Neural progenitor cell (in vitro differentiated cells): ENCODE results near the gene CD74. TPM values are rescaled to one million over a fixed set of nuclear protein-coding genes. Genes with fewer than 3 reads are reported as not detected.

ENCODE experiments used
- DNase-seq: peaks from one replicate; pipeline ENCODE4 v3.0.0-alpha.2; 2016; ENCODE audit warnings: low spot score
- H2AFZ ChIP-seq: fragments of 200-600 bp; sonication (generic); replicated peaks from 2 replicates; pipeline ENCODE4 v1.6.1; 2016; ENCODE audit warnings: antibody characterized with exemption
- H3F3A ChIP-seq: fragments of 200-600 bp; sonication (generic); 2 replicates; pipeline ENCODE4 v1.6.1; 2016; ENCODE audit warnings: antibody characterized with exemption, low read depth
- H3K27ac ChIP-seq: fragments of 200-600 bp; sonication (generic); 2 replicates; pipeline ENCODE4 v1.5.1; 2016; ENCODE audit warnings: mild to moderate bottlenecking
- H3K27me3 ChIP-seq: fragments of 200-600 bp; sonication (generic); 2 replicates; pipeline ENCODE4 v1.6.1; 2016; ENCODE audit warnings: mild to moderate bottlenecking, moderate library complexity
- H3K36me3 ChIP-seq: fragments of 200-600 bp; sonication (generic); 2 replicates; pipeline ENCODE4 v1.5.1; 2016
- H3K4me1 ChIP-seq: fragments of 200-600 bp; sonication (generic); 2 replicates; pipeline ENCODE4 v1.6.1; 2016; ENCODE audit warnings: mixed run types
- H3K4me2 ChIP-seq: fragments of 200-600 bp; sonication (generic); 2 replicates; pipeline ENCODE4 v1.6.1; 2016
- H3K4me3 ChIP-seq: fragments of 200-600 bp; sonication (generic); 2 replicates; pipeline ENCODE4 v1.5.1; 2016
- H3K79me2 ChIP-seq: fragments of 200-600 bp; sonication (generic); 2 replicates; pipeline ENCODE4 v1.6.1; 2016; ENCODE audit warnings: low read depth
- H3K9ac ChIP-seq: fragments of 200-600 bp; sonication (generic); 2 replicates; pipeline ENCODE4 v1.6.1; 2016
- H3K9me3 ChIP-seq: fragments of 200-600 bp; sonication (generic); 2 replicates; pipeline ENCODE4 v1.5.1; 2016; ENCODE audit warnings: low read depth
- H4K20me1 ChIP-seq: fragments of 200-600 bp; sonication (generic); 2 replicates; pipeline ENCODE4 v1.6.1; 2016; ENCODE audit warnings: low read depth
- H3K27ac Mint-ChIP-seq: 3 replicates; pipeline ENCODE4 v1.8.0; 2021; ENCODE audit warnings: mixed read lengths
- H3K27me3 Mint-ChIP-seq: 2 replicates; pipeline ENCODE4 v1.8.0; 2022; ENCODE audit warnings: low read depth, mild to moderate bottlenecking, inconsistent platforms, moderate library complexity, mixed read lengths; ENCODE audit not compliant: insufficient read depth
- H3K36me3 Mint-ChIP-seq: 3 replicates; pipeline ENCODE4 v1.8.0; 2021; ENCODE audit warnings: mixed read lengths
- H3K4me1 Mint-ChIP-seq: 3 replicates; pipeline ENCODE4 v1.8.0; 2021; ENCODE audit warnings: mixed read lengths
- H3K4me3 Mint-ChIP-seq: 3 replicates; pipeline ENCODE4 v1.8.0; 2021; ENCODE audit warnings: mild to moderate bottlenecking, moderate library complexity, mixed read lengths
- H3K9me3 Mint-ChIP-seq: 3 replicates; pipeline ENCODE4 v1.8.0; 2020; ENCODE audit warnings: mixed read lengths
- CTCF ChIP-seq: fragments of 200-600 bp; sonication (generic); IDR thresholded peaks from 2 replicates; pipeline ENCODE4 v1.5.1; 2017; ENCODE audit warnings: antibody characterized with exemption, mild to moderate bottlenecking
- EZH2 ChIP-seq: fragments of 200-600 bp; sonication (generic); IDR thresholded peaks from 2 replicates; pipeline ENCODE4 v1.6.1; 2017; ENCODE audit warnings: antibody characterized with exemption, mild to moderate bottlenecking, moderate library complexity
- EZH2phosphoT487 ChIP-seq: fragments of 200-600 bp; sonication (generic); IDR thresholded peaks from 2 replicates; pipeline ENCODE4 v1.6.1; 2017; ENCODE audit warnings: antibody characterized with exemption
- total RNA-seq: library from RNA; depleted of rRNA; stranded (reverse); fragments of >200 nt; gene quantifications from 2 replicates; pipeline ENCODE4 v1.2.3, GENCODE V29; 2015; ENCODE audit warnings: low replicate concordance

CD74 gene
- total RNA-seq, 1 donor from 2014 or later: 9.8 TPM

GRCh38 chr5:150449517-150450339 is 37.0 kb upstream of the CD74 start, which contains the start of gene RPS14:
Gene RPS14 (minus strand): TSS chr5:150449739. CDS start chr5:150447733, 2,006 bp downstream.
- H3F3A ChIP-seq: peaks cover 44% of the 10 kb centered on the region
- DNase-seq: peak; percentile 93
- peak within 1 kb of the TSS; percentile 97 for H3K4me3 Mint-ChIP-seq

GRCh38 chr5:150448952-150449516 is 36.3 kb upstream of the CD74 start:
- H2AFZ ChIP-seq: peak overlapping the region; percentile 100

More at GRCh38 chr5:150449517-150450339, 37.0 kb upstream of the CD74 start, which contains the start of gene RPS14:
- Histone ChIP-seq H3K79me2 (peaks cover 46% of the 10 kb centered on the region), H3K9ac (peak within 1 kb of the TSS; percentile 99), H3K9me3 (no peaks in the 10 kb centered on the region), H2AFZ (peak within 1 kb of the TSS; percentile 100), H3K27ac (peak within 1 kb of the TSS; percentile 89), H3K4me1 (peaks cover 9% of the 10 kb centered on the region), H4K20me1 (peaks cover 45% of the 10 kb centered on the region), H3K36me3 (peaks cover 11% of the 10 kb centered on the region), H3K4me2 (peak within 1 kb of the TSS; percentile 86), H3K27me3 (no peaks in the 10 kb centered on the region), H3K4me3 (peak within 1 kb of the TSS; percentile 91)
- TF ChIP-seq CTCF (peak; percentile 86), EZH2phosphoT487 (no peak)
- peaks cover 3% of the 10 kb centered on the region for H3K9me3 Mint-ChIP-seq
- H3K27ac Mint-ChIP-seq: peak within 1 kb of the TSS; percentile 99
- peaks cover 7% of the 10 kb centered on the region for H3K27me3 Mint-ChIP-seq
- H3K36me3 Mint-ChIP-seq: peaks cover 31% of the 10 kb centered on the region
- peaks cover 12% of the 10 kb centered on the region for H3K4me1 Mint-ChIP-seq

GRCh38 chr5:150448334-150448733 is 35.6 kb upstream of the CD74 start:
- H3K27ac Mint-ChIP-seq: no peak overlapping the region

More at GRCh38 chr5:150448952-150449516, 36.3 kb upstream of the CD74 start:
- H3K4me1 Mint-ChIP-seq: peaks cover 12% of the 10 kb centered on the region
- Histone ChIP-seq H3K27ac (peak overlapping the region; percentile 89), H4K20me1 (peaks cover 52% of the 10 kb centered on the region), H3K27me3 (no peaks in the 10 kb centered on the region), H3K9ac (peak overlapping the region; percentile 99), H3K4me2 (peak overlapping the region; percentile 86), H3K9me3 (no peaks in the 10 kb centered on the region), H3K4me1 (peaks cover 9% of the 10 kb centered on the region), H3F3A (peaks cover 51% of the 10 kb centered on the region), H3K4me3 (peak overlapping the region; percentile 91), H3K36me3 (peaks cover 11% of the 10 kb centered on the region), H3K79me2 (peaks cover 46% of the 10 kb centered on the region)
- H3K36me3 Mint-ChIP-seq: peaks cover 35% of the 10 kb centered on the region
- H3K27me3 Mint-ChIP-seq: peaks cover 7% of the 10 kb centered on the region
- H3K9me3 Mint-ChIP-seq: peaks cover 3% of the 10 kb centered on the region
- H3K27ac Mint-ChIP-seq: peak overlapping the region; percentile 99
- peak overlapping the region; percentile 97 for H3K4me3 Mint-ChIP-seq
- TF ChIP-seq CTCF (no peak), EZH2phosphoT487 (no peak), EZH2 (no peak)
- peak; percentile 38 for DNase-seq

More at GRCh38 chr5:150448334-150448733, 35.6 kb upstream of the CD74 start:
- Histone ChIP-seq H3K4me2 (peak overlapping the region; percentile 86), H3K27me3 (no peaks in the 10 kb centered on the region), H2AFZ (no peak overlapping the region), H3K9me3 (no peaks in the 10 kb centered on the region), H4K20me1 (peaks cover 59% of the 10 kb centered on the region), H3K27ac (peak overlapping the region; percentile 27), H3K36me3 (peaks cover 11% of the 10 kb centered on the region), H3K4me1 (peaks cover 9% of the 10 kb centered on the region), H3K9ac (peak overlapping the region; percentile 99), H3K79me2 (peaks cover 46% of the 10 kb centered on the region), H3F3A (peaks cover 58% of the 10 kb centered on the region), H3K4me3 (peak overlapping the region; percentile 91)
- H3K9me3 Mint-ChIP-seq: peaks cover 3% of the 10 kb centered on the region
- peaks cover 12% of the 10 kb centered on the region for H3K4me1 Mint-ChIP-seq
- no peak for TF ChIP-seq EZH2
- no peak for TF ChIP-seq EZH2phosphoT487
- TF ChIP-seq CTCF: no peak
- DNase-seq: no peak
- H3K27me3 Mint-ChIP-seq: peaks cover 7% of the 10 kb centered on the region
- peak overlapping the region; percentile 97 for H3K4me3 Mint-ChIP-seq
- H3K36me3 Mint-ChIP-seq: peaks cover 41% of the 10 kb centered on the region
